NCI-H2107 treated with DMSO at 0.1 percent for 48 hours (cell line): ENCODE results near the gene PI4KA.
"Not testable (repeated sequence)": the region's sequence is repeated elsewhere in the genome, so short reads cannot be mapped to it uniquely, and the experiment has no call there.

Source experiments
- DNase-seq: peaks from one replicate; lab custom pipeline; 2025; ENCODE audit not compliant: unreplicated experiment; lab: John Stamatoyannopoulos, UW

The PI4KA gene

GRCh38 chr22:20702175-20702545 is 156.5 kb downstream of the PI4KA start:
- not testable (repeated sequence) for DNase-seq

GRCh38 chr22:20701680-20702136 is 156.9 kb downstream of the PI4KA start:
- DNase-seq = not testable (repeated sequence)

GRCh38 chr22:20700347-20700746 is 158.3 kb downstream of the PI4KA start:
- DNase-seq = not testable (repeated sequence)

GRCh38 chr22:20699856-20700255 is 158.8 kb downstream of the PI4KA start:
- DNase-seq = not testable (repeated sequence)

- not testable (repeated sequence) for DNase-seq
Observed at GRCh38 chr22:20697481-20698113, 161.0 kb downstream of the PI4KA start.

GRCh38 chr22:20696056-20696455 is 162.6 kb downstream of the PI4KA start:
- not testable (repeated sequence) for DNase-seq

- not testable (repeated sequence) for DNase-seq
Observed at GRCh38 chr22:20695205-20695604, 163.4 kb downstream of the PI4KA start.

GRCh38 chr22:20694256-20694655 is 164.4 kb downstream of the PI4KA start:
- not testable (repeated sequence) for DNase-seq

- DNase-seq = not testable (repeated sequence)
Observed at GRCh38 chr22:20692926-20693325, 165.7 kb downstream of the PI4KA start.

- not testable (repeated sequence) for DNase-seq
Observed at GRCh38 chr22:20690586-20691317, 167.9 kb downstream of the PI4KA start.

- DNase-seq = not testable (repeated sequence)
Observed at GRCh38 chr22:20687356-20688172, 171.0 kb downstream of the PI4KA start.

GRCh38 chr22:20685764-20686163 is 172.8 kb downstream of the PI4KA start:
- DNase-seq = not testable (repeated sequence)

- not testable (repeated sequence) for DNase-seq
Observed at GRCh38 chr22:20678792-20679435, 179.7 kb downstream of the PI4KA start.

- no peak for DNase-seq
Observed at GRCh38 chr22:20677684-20678242, 180.8 kb downstream of the PI4KA start.

GRCh38 chr22:20675613-20676012 is 183.0 kb downstream of the PI4KA start:
- not testable (repeated sequence) for DNase-seq

GRCh38 chr22:20674998-20675397 is 183.6 kb downstream of the PI4KA start:
- DNase-seq = no peak

GRCh38 chr22:20673295-20674195 is 185.1 kb downstream of the PI4KA start:
- no peak for DNase-seq

- DNase-seq = no peak
Observed at GRCh38 chr22:20672732-20673131, 185.9 kb downstream of the PI4KA start.

- no peak for DNase-seq
Observed at GRCh38 chr22:20672082-20672424, 186.6 kb downstream of the PI4KA start.
